ENCODE results near the gene ALDH9A1. TPM values are rescaled to one million over a fixed set of nuclear protein-coding genes. Genes with fewer than 3 reads are reported as not detected.

The ALDH9A1 gene
- total and polyA plus RNA-seq, 2 of the 8 experiments (the other 6 are each of a cell fraction or from before 2014, with no cell fraction given), result 57.6 to 63.8 TPM

GRCh38 chr1:165697881-165698760 lies at the start of gene ALDH9A1 (continued):
- peak; percentile 81; the same call in 1 of the 2 replicates for TF ChIP-seq POLR2AphosphoS5 (IDR thresholded peaks at IDR 0.05; ENCODE audit: low read depth, low read length)
- TF ChIP-seq CHD1 (IDR thresholded peaks at IDR 0.05; ENCODE audit: low read depth, low read length), result no peak

Measured in H1 (cell line).